ENCODE data around the gene ZBTB16. TPM values are rescaled to one million over a fixed set of nuclear protein-coding genes. Genes with fewer than 3 reads are reported as not detected.

ZBTB16 gene
- total RNA-seq, 3 donors from 2014 or later (not counting 1 experiment from before 2014, with no cell fraction given), result 104 to 224 (median 156) TPM

- peaks cover 99 to 100% of the 10 kb centered on the region in 2 donors for H3K4me1 Mint-ChIP-seq
- Histone ChIP-seq H3K27ac (ENCODE audit: low read length) (peak overlapping the region; percentile 38), H3K36me3 (ENCODE audit: control insufficient read depth, insufficient read depth, low read length) (no peaks in the 10 kb centered on the region), H3K9me3 (ENCODE audit: control insufficient read depth, insufficient read depth, low read length) (no peaks in the 10 kb centered on the region), H3K4me3 (ENCODE audit: low read length) (no peak overlapping the region), H3K4me1 (ENCODE audit: control insufficient read depth, insufficient read depth, low read length) (peaks cover 66% of the 10 kb centered on the region), H3K27me3 (ENCODE audit: control insufficient read depth, insufficient read depth, low read length) (no peaks in the 10 kb centered on the region)
- H3K27me3 Mint-ChIP-seq (ENCODE audit: low read depth in 2 of 2), result no peaks in the 10 kb centered on the region
- ATAC-seq, result peak in 2 of 3 donors; percentile 20 to 44
- intact Hi-C loops (cut with micrococcal nuclease), result no loop called here
- DNase-seq, result peak in 1 of 2 donors; percentile 47
- H3K4me3 Mint-ChIP-seq, result peak overlapping the region; percentile 83
- no peaks in the 10 kb centered on the region for H3K36me3 Mint-ChIP-seq
- peak overlapping the region; percentile 86 to 100 for H3K27ac Mint-ChIP-seq
- whole genome bisulfite sequencing (ENCODE audit: insufficient coverage), result 30% methylated on average over 11 of the region's 13 CpGs
- TF ChIP-seq CTCF (IDR thresholded peaks at IDR 0.05), result no peak
- H3K9me3 Mint-ChIP-seq, result no peaks in the 10 kb centered on the region
Measured at GRCh38 chr11:114102993-114103896, 43.7 kb downstream of the ZBTB16 start.

GRCh38 chr11:114105611-114106010 lies 46.1 kb downstream of the ZBTB16 start:
- TF ChIP-seq CTCF (IDR thresholded peaks at IDR 0.05), result no peak
- DNase-seq, result no peak
- Mint-ChIP-seq H3K4me1 (peaks cover 99 to 100% of the 10 kb centered on the region in 2 donors), H3K4me3 (peak overlapping the region; percentile 83), H3K27ac (peak overlapping the region; percentile 86 to 100), H3K9me3 (no peaks in the 10 kb centered on the region), H3K27me3 (ENCODE audit: low read depth in 2 of 2) (no peaks in the 10 kb centered on the region), H3K36me3 (no peaks in the 10 kb centered on the region)
- H3K4me1 ChIP-seq (ENCODE audit: control insufficient read depth, insufficient read depth, low read length), result peaks cover 75% of the 10 kb centered on the region
- H3K27ac ChIP-seq (ENCODE audit: low read length), result peak overlapping the region; percentile 32
- no peak overlapping the region for H3K4me3 ChIP-seq (ENCODE audit: low read length)
- no peaks in the 10 kb centered on the region for H3K36me3 ChIP-seq (ENCODE audit: control insufficient read depth, insufficient read depth, low read length)
- no peaks in the 10 kb centered on the region for H3K9me3 ChIP-seq (ENCODE audit: control insufficient read depth, insufficient read depth, low read length)
- intact Hi-C loops (cut with micrococcal nuclease), result loop anchor here (5.0 kb wide), 1 partner anchor 37 kb away; no protein-coding TSS in a partner anchor
- ATAC-seq, result no peak
- peaks cover 2% of the 10 kb centered on the region for H3K27me3 ChIP-seq (ENCODE audit: control insufficient read depth, insufficient read depth, low read length)
- 68% methylated on average over 2 of the region's 3 CpGs for WGBS (ENCODE audit: insufficient coverage)

- Mint-ChIP-seq H3K27ac (peak overlapping the region; percentile 86 to 100), H3K4me3 (peak overlapping the region; percentile 83)
- ATAC-seq, result peak in 1 of 3 donors; percentile 41
Measured at GRCh38 chr11:114106047-114106446, 46.5 kb downstream of the ZBTB16 start.

More at GRCh38 chr11:114106047-114106446, 46.5 kb downstream of the ZBTB16 start:
- Mint-ChIP-seq H3K27me3 (ENCODE audit: low read depth in 2 of 2) (no peaks in the 10 kb centered on the region), H3K9me3 (no peaks in the 10 kb centered on the region), H3K36me3 (no peaks in the 10 kb centered on the region), H3K4me1 (peaks cover 99 to 100% of the 10 kb centered on the region in 2 donors)
- intact Hi-C loops (cut with micrococcal nuclease), result loop anchor here (5.0 kb wide), 1 partner anchor 36 kb away; no protein-coding TSS in a partner anchor
- TF ChIP-seq CTCF (IDR thresholded peaks at IDR 0.05), result no peak
- Histone ChIP-seq H3K27ac (ENCODE audit: low read length) (peak overlapping the region; percentile 32), H3K36me3 (ENCODE audit: control insufficient read depth, insufficient read depth, low read length) (no peaks in the 10 kb centered on the region), H3K27me3 (ENCODE audit: control insufficient read depth, insufficient read depth, low read length) (peaks cover 2% of the 10 kb centered on the region), H3K4me3 (ENCODE audit: low read length) (no peak overlapping the region), H3K9me3 (ENCODE audit: control insufficient read depth, insufficient read depth, low read length) (no peaks in the 10 kb centered on the region), H3K4me1 (ENCODE audit: control insufficient read depth, insufficient read depth, low read length) (peaks cover 74% of the 10 kb centered on the region)
- WGBS (ENCODE audit: insufficient coverage), result 75% methylated on average over 8 of the region's 8 CpGs
- no peak for DNase-seq

All from natural killer cell (primary cell).